HG03354 (cell line): Measurements from ENCODE around the gene PCDHB8.
"Not testable (repeated sequence)": the region's sequence is repeated elsewhere in the genome, so short reads cannot be mapped to it uniquely, and the experiment has no call there.

Experiments used
- ATAC-seq: cut with Tn5 transposase; IDR thresholded peaks from one replicate; pipeline ENCODE4 v1.9.1; 2021; ENCODE audit warnings: mild to moderate bottlenecking; ENCODE audit not compliant: unreplicated experiment, poor library complexity, severe bottlenecking

The PCDHB8 gene

DNA sequence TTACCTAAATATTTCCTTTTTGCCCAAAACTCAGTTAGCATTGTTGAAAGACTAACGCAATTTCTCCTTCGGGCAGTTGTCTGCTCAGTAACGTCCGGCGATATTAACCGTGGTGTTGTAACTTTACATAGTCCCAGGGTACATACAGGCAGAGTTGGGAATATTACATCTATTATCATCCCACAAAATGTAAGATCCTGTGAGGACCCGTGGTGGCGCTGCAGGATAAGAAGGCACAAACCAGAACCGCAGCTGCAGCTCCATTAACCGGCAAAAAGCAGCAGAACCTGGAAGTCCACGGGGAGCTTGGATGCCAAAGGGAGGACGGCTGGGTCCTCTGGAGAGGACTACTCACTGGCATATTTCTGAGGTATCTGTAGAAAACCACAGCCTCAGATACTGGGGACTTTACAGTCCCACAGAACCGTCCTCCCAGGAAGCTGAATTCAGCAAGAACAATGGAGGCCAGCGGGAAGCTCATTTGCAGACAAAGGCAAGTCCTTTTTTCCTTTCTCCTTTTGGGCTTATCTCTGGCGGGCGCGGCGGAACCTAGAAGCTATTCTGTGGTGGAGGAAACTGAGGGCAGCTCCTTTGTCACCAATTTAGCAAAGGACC, at the start of gene PCDHB8:
TSS of gene PCDHB8 (plus strand) at position 214 of the 615 bp plus-strand sequence. CDS start at position 459, 245 bp downstream.
- ATAC-seq: not testable (repeated sequence)

DNA sequence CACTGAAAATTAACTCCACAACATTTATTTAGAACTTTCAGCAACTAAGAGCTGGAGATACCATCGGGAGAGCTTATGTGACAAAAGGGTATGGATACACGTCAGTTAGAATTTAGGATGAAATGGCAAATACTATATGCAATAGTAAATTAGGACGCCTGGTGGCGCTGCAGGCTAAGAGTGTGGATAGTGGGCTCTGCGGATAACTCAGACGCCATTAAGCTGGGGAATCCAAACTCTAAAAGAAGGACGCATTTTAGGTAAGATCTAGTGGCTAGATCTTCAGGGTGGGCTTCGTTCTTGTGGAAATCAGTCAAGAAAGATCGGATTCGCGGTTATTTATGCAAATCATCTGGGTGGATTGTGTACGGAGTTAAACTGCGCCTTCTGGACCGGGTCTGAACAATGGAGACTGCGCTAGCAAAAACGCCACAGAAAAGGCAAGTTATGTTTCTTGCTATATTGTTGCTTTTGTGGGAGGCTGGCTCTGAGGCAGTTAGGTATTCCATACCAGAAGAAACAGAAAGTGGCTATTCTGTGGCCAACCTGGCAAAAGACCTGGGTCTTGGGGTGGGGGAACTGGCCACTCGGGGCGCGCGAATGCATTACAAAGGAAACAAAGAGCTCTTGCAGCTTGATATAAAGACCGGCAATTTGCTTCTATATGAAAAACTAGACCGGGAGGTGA, 42.4 kb upstream of the PCDHB8 start, which contains the start of gene PCDHB5:
TSS of gene PCDHB5 (plus strand) at position 177 of the 688 bp plus-strand sequence. CDS start at position 406, 229 bp downstream.
- no peak for ATAC-seq

DNA sequence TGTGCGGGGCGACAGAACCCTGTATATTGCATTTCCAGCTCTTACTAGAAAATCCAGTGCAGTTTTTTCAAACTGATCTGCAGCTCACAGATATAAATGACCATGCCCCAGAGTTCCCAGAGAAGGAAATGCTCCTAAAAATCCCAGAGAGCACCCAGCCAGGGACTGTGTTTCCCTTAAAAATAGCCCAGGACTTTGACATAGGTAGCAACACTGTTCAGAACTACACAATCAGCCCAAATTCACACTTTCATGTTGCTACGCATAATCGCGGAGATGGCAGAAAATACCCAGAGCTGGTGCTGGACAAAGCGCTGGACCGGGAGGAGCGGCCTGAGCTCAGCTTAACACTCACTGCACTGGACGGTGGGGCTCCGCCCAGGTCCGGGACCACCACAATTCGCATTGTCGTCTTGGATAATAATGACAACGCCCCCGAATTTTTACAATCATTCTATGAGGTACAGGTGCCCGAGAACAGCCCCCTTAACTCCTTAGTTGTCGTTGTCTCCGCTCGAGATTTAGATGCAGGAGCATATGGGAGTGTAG, 41.8 kb upstream of the PCDHB8 start:
- ATAC-seq: no peak

DNA sequence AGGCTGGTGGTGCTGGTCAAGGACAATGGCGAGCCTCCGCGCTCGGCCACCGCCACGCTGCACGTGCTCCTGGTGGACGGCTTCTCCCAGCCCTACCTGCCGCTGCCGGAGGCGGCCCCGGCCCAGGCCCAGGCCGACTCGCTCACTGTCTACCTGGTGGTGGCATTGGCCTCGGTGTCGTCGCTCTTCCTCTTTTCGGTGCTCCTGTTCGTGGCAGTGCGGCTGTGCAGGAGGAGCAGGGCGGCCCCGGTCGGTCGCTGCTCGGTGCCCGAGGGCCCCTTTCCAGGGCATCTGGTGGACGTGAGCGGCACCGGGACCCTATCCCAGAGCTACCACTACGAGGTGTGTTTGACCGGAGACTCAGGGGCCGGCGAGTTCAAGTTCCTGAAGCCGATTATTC, 40.2 kb upstream of the PCDHB8 start:
- not testable (repeated sequence) for ATAC-seq

DNA sequence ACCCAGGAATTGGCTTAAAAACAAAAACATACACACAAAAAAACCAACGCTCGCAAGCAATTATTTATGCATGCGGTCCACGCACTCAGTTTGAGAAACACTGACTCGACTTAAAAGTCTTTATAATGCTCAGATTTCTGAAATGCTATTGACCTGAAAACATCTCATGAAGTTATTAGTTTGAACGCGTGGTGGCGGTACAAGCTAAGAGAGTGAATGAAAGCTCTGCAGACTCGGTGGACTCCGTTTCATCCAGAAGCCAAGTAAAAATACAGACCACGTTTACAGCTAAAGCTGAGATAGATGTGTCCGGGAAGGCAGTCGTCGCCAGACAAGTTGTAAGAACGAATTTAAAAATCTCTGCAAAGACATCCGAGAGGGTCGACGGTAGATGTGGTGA, 27.8 kb upstream of the PCDHB8 start, which contains the start of gene PCDHB6:
TSS of gene PCDHB6 (plus strand) at position 246 of the 400 bp plus-strand sequence. CDS start 201 bp downstream, outside the sequence.
- ATAC-seq: no peak

DNA sequence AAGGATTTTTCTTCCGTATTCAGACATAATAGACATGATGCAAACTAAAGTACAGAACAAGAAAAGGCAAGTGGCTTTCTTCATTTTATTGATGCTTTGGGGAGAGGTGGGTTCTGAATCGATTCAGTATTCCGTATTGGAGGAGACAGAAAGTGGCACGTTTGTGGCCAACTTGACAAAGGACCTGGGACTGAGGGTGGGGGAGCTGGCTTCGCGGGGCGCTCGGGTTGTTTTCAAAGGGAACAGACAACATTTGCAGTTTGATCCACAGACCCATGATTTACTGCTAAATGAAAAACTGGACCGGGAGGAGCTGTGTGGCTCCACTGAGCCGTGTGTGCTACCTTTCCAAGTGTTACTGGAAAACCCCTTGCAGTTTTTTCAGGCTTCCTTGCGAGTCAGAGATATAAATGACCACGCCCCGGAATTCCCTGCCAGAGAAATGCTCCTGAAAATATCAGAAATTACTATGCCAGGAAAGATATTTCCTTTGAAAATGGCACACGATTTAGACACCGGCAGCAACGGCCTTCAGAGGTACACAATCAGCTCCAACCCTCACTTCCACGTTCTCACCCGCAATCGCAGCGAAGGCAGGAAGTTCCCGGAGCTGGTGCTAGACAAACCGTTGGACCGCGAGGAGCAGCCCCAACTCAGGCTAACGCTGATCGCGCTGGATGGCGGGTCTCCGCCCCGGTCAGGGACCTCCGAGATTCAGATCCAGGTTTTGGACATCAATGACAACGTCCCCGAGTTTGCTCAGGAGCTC, 27.2 kb upstream of the PCDHB8 start:
- no peak for ATAC-seq

DNA sequence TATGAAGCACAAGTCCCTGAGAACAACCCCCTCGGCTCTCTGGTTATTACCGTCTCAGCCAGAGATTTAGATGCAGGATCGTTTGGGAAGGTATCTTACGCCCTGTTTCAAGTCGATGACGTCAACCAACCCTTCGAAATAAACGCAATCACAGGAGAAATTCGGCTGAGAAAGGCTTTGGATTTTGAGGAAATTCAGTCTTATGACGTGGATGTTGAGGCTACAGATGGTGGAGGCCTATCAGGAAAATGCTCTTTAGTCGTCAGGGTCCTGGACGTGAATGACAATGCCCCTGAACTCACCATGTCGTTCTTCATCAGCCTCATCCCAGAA, 26.6 kb upstream of the PCDHB8 start:
- ATAC-seq: no peak

DNA sequence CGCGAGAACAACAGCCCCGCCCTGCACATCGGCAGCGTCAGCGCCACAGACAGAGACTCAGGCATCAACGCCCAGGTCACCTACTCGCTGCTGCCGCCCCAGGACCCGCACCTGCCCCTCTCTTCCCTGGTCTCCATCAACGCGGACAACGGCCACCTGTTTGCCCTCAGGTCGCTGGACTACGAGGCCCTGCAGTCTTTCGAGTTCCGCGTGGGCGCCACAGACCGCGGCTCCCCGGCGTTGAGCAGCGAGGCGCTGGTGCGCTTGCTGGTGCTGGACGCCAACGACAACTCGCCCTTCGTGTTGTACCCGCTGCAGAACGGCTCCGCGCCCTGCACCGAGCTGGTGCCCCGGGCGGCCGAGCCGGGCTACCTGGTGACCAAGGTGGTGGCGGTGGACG, 26.0 kb upstream of the PCDHB8 start:
- ATAC-seq: not testable (repeated sequence)

DNA sequence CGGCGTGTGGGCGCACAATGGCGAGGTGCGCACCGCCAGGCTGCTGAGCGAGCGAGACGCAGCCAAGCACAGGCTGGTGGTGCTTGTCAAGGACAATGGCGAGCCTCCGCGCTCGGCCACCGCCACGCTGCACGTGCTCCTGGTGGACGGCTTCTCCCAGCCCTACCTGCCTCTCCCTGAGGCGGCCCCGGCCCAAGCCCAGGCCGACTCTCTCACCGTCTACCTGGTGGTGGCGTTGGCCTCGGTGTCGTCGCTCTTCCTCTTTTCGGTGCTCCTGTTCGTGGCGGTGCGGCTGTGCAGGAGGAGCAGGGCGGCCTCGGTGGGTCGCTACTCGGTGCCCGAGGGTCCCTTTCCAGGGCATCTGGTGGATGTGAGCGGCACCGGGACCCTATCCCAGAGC, 25.5 kb upstream of the PCDHB8 start:
- ATAC-seq: not testable (repeated sequence)

DNA sequence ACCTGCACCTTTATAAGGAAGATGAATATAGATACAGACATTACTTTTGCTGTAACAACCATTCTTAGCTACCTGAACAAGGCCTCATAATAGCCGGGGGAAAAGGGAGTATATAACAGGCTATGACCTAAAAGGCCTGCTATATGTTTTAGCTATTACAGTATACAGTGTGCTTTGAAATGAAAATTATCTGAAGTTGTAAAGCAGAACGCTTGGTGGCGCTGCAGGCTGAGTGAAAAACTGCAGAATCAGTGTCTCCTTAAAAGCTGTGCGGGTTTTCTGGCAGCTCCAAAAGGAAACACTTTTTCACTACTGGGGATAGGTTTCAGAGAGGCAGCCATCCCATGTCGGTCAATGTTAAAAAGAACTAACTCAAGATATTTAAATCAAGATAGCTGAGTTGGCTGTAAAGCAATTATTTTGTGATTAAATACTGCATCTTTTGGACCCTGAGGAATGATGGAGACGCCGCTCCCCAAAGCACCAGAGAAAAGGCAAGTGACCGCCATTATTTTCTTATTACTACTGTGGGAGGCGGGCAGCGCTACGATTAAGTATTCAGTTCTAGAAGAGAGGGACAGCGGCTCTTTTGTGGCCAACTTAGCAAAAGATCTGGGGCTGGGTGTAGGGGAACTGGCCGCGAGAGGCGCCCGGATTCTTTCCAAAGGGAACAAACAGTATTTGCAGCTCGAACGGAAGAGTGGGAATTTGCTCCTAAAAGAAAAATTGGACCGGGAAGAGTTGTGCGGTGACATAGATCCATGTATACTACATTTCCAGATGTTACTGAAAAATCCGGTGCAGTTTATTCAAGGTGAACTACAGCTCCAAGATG, 21.8 kb upstream of the PCDHB8 start:
- ATAC-seq: no peak

DNA sequence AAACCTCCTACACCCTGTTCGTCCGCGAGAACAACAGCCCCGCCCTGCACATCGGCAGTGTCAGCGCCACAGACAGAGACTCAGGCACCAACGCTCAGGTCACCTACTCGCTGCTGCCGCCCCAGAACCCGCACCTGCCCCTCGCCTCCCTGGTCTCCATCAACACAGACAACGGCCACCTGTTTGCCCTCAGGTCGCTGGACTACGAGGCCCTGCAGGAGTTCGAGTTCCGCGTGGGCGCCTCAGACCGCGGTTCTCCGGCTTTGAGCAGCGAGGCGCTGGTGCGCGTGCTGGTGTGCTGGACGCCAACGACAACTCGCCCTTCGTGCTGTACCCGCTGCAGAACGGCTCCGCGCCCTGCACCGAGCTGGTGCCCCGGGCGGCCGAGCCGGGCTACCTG, 20.2 kb upstream of the PCDHB8 start:
- ATAC-seq: not testable (repeated sequence)

DNA sequence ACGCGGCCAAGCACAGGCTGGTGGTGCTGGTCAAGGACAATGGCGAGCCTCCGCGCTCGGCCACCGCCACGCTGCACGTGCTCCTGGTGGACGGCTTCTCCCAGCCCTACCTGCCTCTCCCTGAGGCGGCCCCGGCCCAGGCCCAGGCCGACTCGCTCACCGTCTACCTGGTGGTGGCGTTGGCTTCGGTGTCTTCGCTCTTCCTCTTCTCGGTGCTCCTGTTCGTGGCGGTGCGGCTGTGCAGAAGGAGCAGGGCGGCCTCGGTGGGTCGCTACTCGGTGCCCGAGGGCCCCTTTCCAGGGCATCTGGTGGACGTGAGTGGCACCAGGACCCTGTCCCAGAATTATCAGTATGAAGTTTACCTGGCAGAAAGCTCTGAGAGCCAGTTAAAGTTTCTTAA, 19.7 kb upstream of the PCDHB8 start:
- ATAC-seq: not testable (repeated sequence)

DNA sequence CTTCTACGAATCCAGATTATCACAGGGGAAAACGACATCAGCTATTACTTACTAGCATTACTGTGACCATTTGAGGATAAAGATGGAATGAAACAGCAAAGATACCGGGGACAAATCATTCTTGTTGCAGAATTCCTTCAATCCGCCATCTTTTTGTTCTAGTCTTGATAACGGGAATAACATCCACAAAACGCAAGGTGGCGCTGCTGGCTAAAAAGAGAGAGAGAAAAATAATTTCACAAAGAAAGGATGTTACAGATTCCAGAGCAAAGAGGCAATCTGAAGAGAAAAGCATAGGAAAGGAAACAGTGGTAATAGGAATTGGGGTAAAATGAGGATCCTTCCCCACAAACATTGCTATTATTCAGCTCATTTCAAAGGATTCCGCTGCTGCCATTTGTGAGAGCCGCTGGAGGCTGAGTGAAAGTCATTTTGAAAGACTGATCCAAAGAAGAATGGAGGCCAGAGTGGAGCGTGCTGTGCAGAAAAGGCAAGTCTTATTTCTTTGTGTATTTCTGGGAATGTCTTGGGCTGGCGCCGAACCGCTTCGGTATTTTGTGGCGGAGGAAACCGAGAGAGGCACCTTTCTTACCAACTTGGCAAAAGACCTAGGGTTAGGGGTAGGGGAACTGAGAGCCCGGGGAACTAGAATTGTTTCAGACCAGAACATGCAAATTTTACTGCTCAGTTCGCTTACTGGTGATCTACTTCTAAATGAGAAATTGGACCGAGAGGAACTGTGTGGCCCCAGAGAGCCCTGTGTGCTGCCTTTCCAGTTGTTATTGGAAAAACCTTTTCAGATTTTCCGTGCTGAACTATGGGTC, 5.0 kb upstream of the PCDHB8 start, which contains the start of gene PCDHB7:
TSS of gene PCDHB7 (plus strand) at position 264 of the 824 bp plus-strand sequence. CDS start at position 456, 192 bp downstream.
- ATAC-seq: no peak

DNA sequence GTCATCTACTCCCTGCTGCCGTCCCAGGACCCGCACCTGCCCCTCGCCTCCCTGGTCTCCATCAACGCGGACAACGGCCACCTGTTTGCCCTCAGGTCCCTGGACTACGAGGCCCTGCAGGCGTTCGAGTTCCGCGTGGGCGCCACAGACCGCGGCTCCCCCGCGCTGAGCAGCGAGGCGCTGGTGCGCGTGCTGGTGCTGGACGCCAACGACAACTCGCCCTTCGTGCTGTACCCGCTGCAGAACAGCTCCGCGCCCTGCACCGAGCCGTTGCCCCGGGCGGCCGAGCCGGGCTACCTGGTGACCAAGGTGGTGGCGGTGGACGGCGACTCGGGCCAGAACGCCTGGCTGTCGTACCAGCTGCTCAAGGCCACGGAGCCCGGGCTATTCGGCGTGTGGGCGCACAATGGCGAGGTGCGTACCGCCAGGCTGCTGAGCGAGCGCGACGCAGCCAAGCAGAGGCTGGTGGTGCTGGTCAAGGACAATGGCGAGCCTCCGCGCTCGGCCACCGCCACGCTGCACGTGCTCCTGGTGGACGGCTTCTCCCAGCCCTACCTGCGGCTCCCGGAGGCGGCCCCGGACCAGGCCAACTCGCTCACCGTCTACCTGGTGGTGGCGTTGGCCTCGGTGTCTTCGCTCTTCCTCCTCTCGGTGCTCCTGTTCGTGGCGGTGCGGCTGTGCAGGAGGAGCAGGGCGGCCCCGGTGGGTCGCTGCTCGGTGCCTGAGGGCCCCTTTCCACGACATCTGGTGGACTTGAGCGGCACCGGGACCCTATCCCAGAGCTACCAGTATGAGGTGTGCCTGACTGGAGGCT, 3.1 kb upstream of the PCDHB8 start:
- not testable (repeated sequence) for ATAC-seq

DNA sequence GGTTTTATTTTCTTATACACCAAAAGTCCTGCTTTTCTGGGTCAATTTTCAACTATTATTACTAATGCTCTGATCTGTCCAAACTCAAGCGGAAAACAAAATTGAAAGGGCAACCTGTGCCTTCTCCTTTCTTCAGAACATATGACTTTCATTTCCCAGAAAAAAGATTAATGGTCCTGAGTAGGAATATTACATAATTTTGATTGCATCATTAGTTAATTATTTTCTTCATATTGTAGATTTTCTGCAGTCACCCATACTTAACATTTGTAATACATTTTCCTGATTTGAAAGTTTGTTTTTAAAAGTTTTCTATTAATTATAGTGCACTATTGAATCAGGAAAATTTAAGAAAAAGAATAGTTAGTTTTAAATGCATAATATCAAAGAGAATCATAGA, 1.7 kb upstream of the PCDHB8 start:
- no peak for ATAC-seq

DNA sequence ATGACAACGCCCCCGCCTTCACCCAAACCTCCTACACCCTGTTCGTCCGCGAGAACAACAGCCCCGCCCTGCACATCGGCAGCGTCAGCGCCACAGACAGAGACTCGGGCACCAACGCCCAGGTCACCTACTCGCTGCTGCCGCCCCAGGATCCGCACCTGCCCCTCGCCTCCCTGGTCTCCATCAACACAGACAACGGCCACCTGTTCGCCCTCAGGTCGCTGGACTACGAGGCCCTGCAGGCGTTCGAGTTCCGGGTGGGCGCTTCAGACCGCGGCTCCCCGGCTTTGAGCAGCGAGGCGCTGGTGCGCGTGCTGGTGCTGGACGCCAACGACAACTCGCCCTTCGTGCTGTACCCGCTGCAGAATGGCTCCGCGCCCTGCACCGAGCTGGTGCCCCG, 1.8 kb downstream of the PCDHB8 start:
- ATAC-seq: not testable (repeated sequence)

DNA sequence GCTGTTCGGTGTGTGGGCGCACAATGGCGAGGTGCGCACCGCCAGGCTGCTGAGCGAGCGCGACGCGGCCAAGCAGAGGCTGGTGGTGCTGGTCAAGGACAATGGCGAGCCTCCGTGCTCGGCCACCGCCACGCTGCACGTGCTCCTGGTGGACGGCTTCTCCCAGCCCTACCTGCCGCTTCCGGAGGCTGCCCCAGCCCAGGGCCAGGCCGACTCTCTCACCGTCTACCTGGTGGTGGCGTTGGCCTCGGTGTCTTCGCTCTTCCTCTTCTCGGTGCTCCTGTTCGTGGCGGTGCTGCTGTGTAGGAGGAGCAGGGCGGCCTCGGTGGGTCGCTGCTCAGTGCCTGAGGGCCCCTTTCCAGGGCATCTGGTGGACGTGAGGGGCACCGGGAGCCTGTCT, 2.3 kb downstream of the PCDHB8 start:
- ATAC-seq: not testable (repeated sequence)

DNA sequence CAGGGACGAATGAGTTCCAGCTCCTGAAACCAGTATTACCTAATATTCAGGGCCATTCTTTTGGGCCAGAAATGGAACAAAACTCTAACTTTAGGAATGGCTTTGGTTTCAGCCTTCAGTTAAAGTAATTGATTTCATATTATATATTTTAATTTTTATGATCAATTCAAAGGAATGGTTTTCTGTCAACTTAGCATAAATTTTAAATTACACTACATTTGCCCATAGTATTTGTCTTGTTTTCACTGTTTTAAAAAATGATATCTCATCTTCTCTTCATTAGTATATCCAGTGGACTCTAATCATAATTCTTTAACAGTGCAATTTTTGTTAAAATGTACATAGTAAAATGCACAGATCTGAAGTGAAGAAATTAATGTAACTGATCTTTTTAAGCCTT, 2.7 kb downstream of the PCDHB8 start:
- no peak for ATAC-seq
